OCI-LY1 (cell line): ENCODE results near the gene AQP5.

Experiments
- H2AFZ ChIP-seq: fragments of 200-600 bp; sonication (generic), shearing (Covaris generic); 2 replicates; pipeline ENCODE4 v1.6.0; 2014; ENCODE audit warnings: antibody characterized with exemption, mild to moderate bottlenecking, low read length
- H3F3A ChIP-seq: fragments of 200-600 bp; sonication (generic), shearing (Covaris generic); 2 replicates; pipeline ENCODE4 v1.6.0; 2014; ENCODE audit warnings: mild to moderate bottlenecking, antibody characterized with exemption, low read length, moderate library complexity; ENCODE audit not compliant: insufficient read depth
- H3K27ac ChIP-seq: fragments of 200-600 bp; sonication (generic); 2 replicates; pipeline ENCODE4 v1.5.1; 2014; ENCODE audit warnings: low read length, mixed run types, mild to moderate bottlenecking, low read depth; ENCODE audit not compliant: poor library complexity, severe bottlenecking
- H3K27me3 ChIP-seq: fragments of 200-600 bp; sonication (generic); 2 replicates; pipeline ENCODE4 v1.6.0; 2014; ENCODE audit warnings: antibody characterized with exemption, mild to moderate bottlenecking, low read length, moderate library complexity; ENCODE audit not compliant: insufficient read depth
- H3K36me3 ChIP-seq: fragments of 200-600 bp; sonication (generic); 2 replicates; pipeline ENCODE4 v1.6.1; 2014; ENCODE audit warnings: mild to moderate bottlenecking, antibody characterized with exemption, low read length, moderate library complexity, mixed read lengths; ENCODE audit not compliant: insufficient read depth
- H3K4me1 ChIP-seq: fragments of 200-600 bp; sonication (generic); 2 replicates; pipeline ENCODE4 v1.5.1; 2014; ENCODE audit warnings: mild to moderate bottlenecking, low read length, moderate library complexity; ENCODE audit not compliant: insufficient read depth, severe bottlenecking
- H3K4me2 ChIP-seq: fragments of 200-600 bp; sonication (generic), shearing (Covaris generic); 2 replicates; pipeline ENCODE4 v1.6.1; 2014; ENCODE audit warnings: low read length
- H3K4me3 ChIP-seq: fragments of 200-600 bp; sonication (generic); 2 replicates; pipeline ENCODE4 v1.5.1; 2014; ENCODE audit warnings: low read length, low read depth, mild to moderate bottlenecking, mixed read lengths; ENCODE audit not compliant: poor library complexity, severe bottlenecking
- H3K79me2 ChIP-seq: fragments of 200-600 bp; shearing (Covaris generic); 2 replicates; pipeline ENCODE4 v1.6.1; 2016; ENCODE audit warnings: mixed run types, low read length, mixed read lengths; ENCODE audit not compliant: insufficient read depth
- H3K9ac ChIP-seq: fragments of 200-600 bp; sonication (generic), shearing (Covaris generic); 2 replicates; pipeline ENCODE4 v1.6.1; 2014; ENCODE audit warnings: mild to moderate bottlenecking, low read length, mixed read lengths
- H3K9me2 ChIP-seq: fragments of 200-600 bp; sonication (generic), shearing (Covaris generic); 2 replicates; pipeline ENCODE4 v1.6.1; 2014; ENCODE audit warnings: low read depth, mild to moderate bottlenecking, low read length, mixed read lengths
- H3K9me3 ChIP-seq: fragments of 200-600 bp; shearing (Covaris generic); 2 replicates; pipeline ENCODE4 v1.6.1; 2014; ENCODE audit warnings: low read length, mixed read lengths
- H4K20me1 ChIP-seq: fragments of 200-600 bp; sonication (generic), shearing (Covaris generic); 2 replicates; pipeline ENCODE4 v1.6.0; 2016; ENCODE audit warnings: mild to moderate bottlenecking, low read length; ENCODE audit not compliant: insufficient read depth
- EZH2 ChIP-seq: fragments of 200-600 bp; sonication (generic), shearing (Covaris generic); IDR thresholded peaks from 2 replicates; pipeline ENCODE4 v1.8.0; 2017; ENCODE audit warnings: borderline replicate concordance, mixed run types, mild to moderate bottlenecking, antibody characterized with exemption, low read length, moderate library complexity, mixed read lengths
- TF ChIP-seq, protein P1 (sequence below): fragments of 200-600 bp; sonication (generic), shearing (Covaris generic); IDR thresholded peaks from 2 replicates; pipeline ENCODE4 v1.5.1; 2017; ENCODE audit warnings: mild to moderate bottlenecking, antibody characterized with exemption, low read length, moderate library complexity, mixed read lengths

Gene AQP5

DNA sequence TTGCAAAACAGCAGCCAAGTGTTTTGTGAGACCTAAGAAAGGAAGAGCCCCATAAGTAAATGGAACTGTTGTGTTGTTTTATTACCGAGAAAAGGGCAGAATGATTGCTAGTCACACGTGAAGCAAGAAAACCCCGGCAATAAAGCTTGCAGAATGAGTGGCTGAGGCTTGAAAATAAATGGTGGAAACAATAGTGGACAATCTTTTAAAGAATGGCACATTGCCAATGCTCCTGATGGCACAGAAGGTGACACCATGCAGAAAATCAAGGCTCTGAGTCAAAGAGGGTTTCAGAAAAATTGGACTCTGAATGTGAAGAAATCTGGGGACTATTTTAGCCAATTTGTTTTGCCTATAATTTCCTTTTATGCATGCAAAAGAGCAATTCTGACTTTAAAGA lies 15.2 kb upstream of the AQP5 start:
- no peak overlapping the region for H2AFZ ChIP-seq
- H3K4me1 ChIP-seq: peaks cover 19% of the 10 kb centered on the region
- H4K20me1 ChIP-seq: no peaks in the 10 kb centered on the region

DNA sequence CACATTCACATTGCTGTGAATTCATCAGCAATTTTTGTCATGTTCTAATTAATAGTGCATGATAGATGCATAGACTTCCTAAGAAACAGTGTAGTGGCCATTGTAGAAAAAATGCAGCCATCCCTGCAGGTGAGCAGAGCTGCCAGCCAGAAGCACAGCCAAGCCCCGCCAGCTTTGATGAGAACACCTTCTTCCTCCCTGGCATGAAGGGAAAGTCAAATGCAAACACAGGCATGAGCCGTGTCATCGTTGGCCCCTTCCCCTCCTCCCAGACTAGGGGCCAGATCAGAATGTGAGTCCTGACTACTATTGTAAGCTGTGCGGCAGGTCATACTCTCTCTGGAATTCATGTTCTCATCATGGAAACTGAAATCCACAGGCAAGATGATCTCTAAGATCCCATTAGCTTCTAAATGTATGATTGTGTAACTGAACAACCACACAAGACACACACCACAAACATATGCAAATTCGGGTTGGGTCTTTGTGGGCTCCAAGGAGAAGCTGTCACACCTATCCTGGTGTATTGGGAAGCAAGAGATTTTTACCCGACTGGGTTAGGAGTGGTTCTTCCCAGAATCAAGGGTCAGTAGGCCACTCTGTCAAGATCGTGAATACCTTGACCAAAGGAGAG lies 14.0 kb upstream of the AQP5 start:
- Histone ChIP-seq H3K27me3 (no peaks in the 10 kb centered on the region; the same call in 1 of the 2 replicates), H3K4me2 (no peak overlapping the region), H3K4me3 (no peak overlapping the region), H3K9me3 (no peaks in the 10 kb centered on the region), H4K20me1 (no peaks in the 10 kb centered on the region), H3F3A (no peaks in the 10 kb centered on the region), H3K79me2 (no peaks in the 10 kb centered on the region), H2AFZ (no peak overlapping the region), H3K4me1 (peaks cover 7% of the 10 kb centered on the region), H3K36me3 (no peaks in the 10 kb centered on the region), H3K9ac (no peak overlapping the region), H3K9me2 (no peaks in the 10 kb centered on the region), H3K27ac (no peak overlapping the region)
- no peak for TF ChIP-seq EZH2
- TF ChIP-seq, protein P1, sequence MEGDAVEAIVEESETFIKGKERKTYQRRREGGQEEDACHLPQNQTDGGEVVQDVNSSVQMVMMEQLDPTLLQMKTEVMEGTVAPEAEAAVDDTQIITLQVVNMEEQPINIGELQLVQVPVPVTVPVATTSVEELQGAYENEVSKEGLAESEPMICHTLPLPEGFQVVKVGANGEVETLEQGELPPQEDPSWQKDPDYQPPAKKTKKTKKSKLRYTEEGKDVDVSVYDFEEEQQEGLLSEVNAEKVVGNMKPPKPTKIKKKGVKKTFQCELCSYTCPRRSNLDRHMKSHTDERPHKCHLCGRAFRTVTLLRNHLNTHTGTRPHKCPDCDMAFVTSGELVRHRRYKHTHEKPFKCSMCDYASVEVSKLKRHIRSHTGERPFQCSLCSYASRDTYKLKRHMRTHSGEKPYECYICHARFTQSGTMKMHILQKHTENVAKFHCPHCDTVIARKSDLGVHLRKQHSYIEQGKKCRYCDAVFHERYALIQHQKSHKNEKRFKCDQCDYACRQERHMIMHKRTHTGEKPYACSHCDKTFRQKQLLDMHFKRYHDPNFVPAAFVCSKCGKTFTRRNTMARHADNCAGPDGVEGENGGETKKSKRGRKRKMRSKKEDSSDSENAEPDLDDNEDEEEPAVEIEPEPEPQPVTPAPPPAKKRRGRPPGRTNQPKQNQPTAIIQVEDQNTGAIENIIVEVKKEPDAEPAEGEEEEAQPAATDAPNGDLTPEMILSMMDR: no peak

More for the DNA sequence above, 15.2 kb upstream of the AQP5 start:
- Histone ChIP-seq H3K9me2 (no peaks in the 10 kb centered on the region), H3K36me3 (no peaks in the 10 kb centered on the region), H3K9ac (no peak overlapping the region), H3F3A (no peaks in the 10 kb centered on the region), H3K4me3 (no peak overlapping the region), H3K79me2 (no peaks in the 10 kb centered on the region), H3K4me2 (no peak overlapping the region), H3K9me3 (no peaks in the 10 kb centered on the region), H3K27me3 (no peaks in the 10 kb centered on the region; the same call in 1 of the 2 replicates), H3K27ac (no peak overlapping the region)
- TF ChIP-seq EZH2: no peak
- TF ChIP-seq, protein P1: no peak

DNA sequence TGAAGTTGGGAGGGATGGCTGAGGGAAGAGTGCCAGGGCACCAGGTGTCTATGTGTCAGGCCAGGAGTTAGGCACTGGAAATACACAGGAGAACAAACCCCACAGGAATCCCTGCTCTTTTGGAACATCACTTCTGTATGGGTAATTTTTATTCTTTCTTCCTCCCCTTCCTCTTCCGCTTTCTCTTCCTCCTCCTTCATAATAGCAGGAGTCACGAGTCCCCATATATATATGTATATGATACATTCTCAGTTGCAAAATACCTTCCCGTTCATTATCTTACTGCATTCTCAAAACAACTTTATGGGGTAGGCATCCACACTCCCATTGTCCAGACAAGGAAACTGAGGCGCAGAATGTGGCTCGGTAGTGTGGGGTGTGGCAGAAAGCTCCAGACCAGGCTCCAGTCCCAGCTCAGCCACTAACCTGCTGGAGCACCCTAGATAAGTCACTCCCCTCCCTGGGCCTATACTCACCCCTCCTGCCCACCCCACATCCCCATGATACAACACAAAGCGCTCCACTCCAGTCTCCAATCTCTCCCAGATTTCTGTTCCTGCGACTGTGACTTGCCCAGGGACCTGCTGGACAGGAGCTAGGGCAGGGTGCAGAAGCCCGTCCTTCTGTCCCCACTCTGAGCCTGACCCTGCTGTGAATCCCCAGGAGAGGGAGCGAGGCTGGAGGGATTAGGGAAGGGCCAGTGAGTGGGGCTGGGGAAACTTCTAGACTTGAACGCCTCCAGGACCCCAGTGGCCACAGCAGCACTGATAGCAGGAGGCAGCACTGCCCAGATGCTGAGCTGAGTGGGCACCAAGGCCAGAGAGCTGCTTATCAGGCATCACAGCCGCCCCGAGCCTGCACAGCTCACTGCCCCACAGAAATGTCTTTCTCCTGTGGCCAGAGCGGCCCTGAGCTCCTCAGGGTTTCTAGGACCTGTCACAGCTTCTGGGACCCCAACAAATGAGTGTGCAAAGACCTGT lies 12.5 kb upstream of the AQP5 start:
- no peak overlapping the region for H3K4me2 ChIP-seq

More for the DNA sequence above, 12.5 kb upstream of the AQP5 start:
- Histone ChIP-seq H3K9me2 (no peaks in the 10 kb centered on the region), H2AFZ (no peak overlapping the region), H3K4me1 (peaks cover 6% of the 10 kb centered on the region), H4K20me1 (no peaks in the 10 kb centered on the region), H3F3A (no peaks in the 10 kb centered on the region), H3K9me3 (no peaks in the 10 kb centered on the region), H3K36me3 (no peaks in the 10 kb centered on the region), H3K27me3 (peaks cover 5% of the 10 kb centered on the region), H3K9ac (no peak overlapping the region), H3K27ac (no peak overlapping the region), H3K79me2 (no peaks in the 10 kb centered on the region), H3K4me3 (no peak overlapping the region)
- no peak for TF ChIP-seq EZH2
- TF ChIP-seq, protein P1: no peak
